ENCODE measurements around the gene PCBP3.
"Not testable (repeated sequence)": the region's sequence is repeated elsewhere in the genome, so short reads cannot be mapped to it uniquely, and the experiment has no call there.

The PCBP3 gene

GRCh38 chr21:45695086-45695485 lies 51.6 kb downstream of the PCBP3 start:
- no peak for DNase-seq

- DNase-seq, result no peak
Measured at GRCh38 chr21:45698493-45699184, 55.1 kb downstream of the PCBP3 start.

- DNase-seq, result no peak
Measured at GRCh38 chr21:45699251-45699942, 55.9 kb downstream of the PCBP3 start.

GRCh38 chr21:45699966-45700365 lies 56.4 kb downstream of the PCBP3 start:
- no peak for DNase-seq

GRCh38 chr21:45700461-45700860 lies 56.9 kb downstream of the PCBP3 start:
- no peak for DNase-seq

GRCh38 chr21:45704311-45705108 lies 61.0 kb downstream of the PCBP3 start:
- no peak for DNase-seq

GRCh38 chr21:45706299-45706698 lies 62.8 kb downstream of the PCBP3 start:
- no peak for DNase-seq

- peak; percentile 48 to 53 for DNase-seq
Measured at GRCh38 chr21:45709173-45709572, 65.6 kb downstream of the PCBP3 start.

- DNase-seq, result no peak
Measured at GRCh38 chr21:45709696-45710268, 66.3 kb downstream of the PCBP3 start.

GRCh38 chr21:45710306-45710705 lies 66.8 kb downstream of the PCBP3 start:
- not testable (repeated sequence) for DNase-seq

- no peak for DNase-seq
Measured at GRCh38 chr21:45713613-45714012, 70.1 kb downstream of the PCBP3 start.

- DNase-seq, result no peak
Measured at GRCh38 chr21:45715441-45715840, 71.9 kb downstream of the PCBP3 start.

GRCh38 chr21:45718413-45718812 lies 74.9 kb downstream of the PCBP3 start:
- DNase-seq, result no peak

GRCh38 chr21:45719177-45719802 lies 75.8 kb downstream of the PCBP3 start:
- DNase-seq, result no peak

GRCh38 chr21:45720204-45720603 lies 76.7 kb downstream of the PCBP3 start:
- DNase-seq, result not testable (repeated sequence)

GRCh38 chr21:45721671-45722070 lies 78.1 kb downstream of the PCBP3 start:
- DNase-seq, result no peak

- DNase-seq, result no peak
Measured at GRCh38 chr21:45723049-45723958, 79.8 kb downstream of the PCBP3 start.

GRCh38 chr21:45724345-45724961 lies 80.9 kb downstream of the PCBP3 start:
- no peak for DNase-seq

- no peak for DNase-seq
Measured at GRCh38 chr21:45724994-45725843, 81.7 kb downstream of the PCBP3 start.

GRCh38 chr21:45725844-45726200 lies 82.3 kb downstream of the PCBP3 start:
- DNase-seq, result no peak

All from inflammatory macrophage (primary cell).